Activated CD4-positive, alpha-beta memory T cell treated with anti-CD3 and anti-CD28 coated beads, Interleukin-2, amount 10 ng/mL, durations not matched to agents 7 days and 5 days (primary cell): Measurements from ENCODE around the gene CHTF18. TPM values are rescaled to one million over a fixed set of nuclear protein-coding genes. Genes with fewer than 3 reads are reported as not detected.
"Not testable (repeated sequence)": the region's sequence is repeated elsewhere in the genome, so short reads cannot be mapped to it uniquely, and the experiment has no call there.

Source experiments
- CTCF ChIA-PET: fragments of 350-600 bp; sonication (Branson Sonifier 250); formaldehyde crosslinking; loops from one replicate; lab custom pipeline; 2021; ENCODE audit warnings: antibody characterized with exemption, inconsistent platforms; lab: Charles Lee
- POLR2A ChIA-PET: fragments of 350-600 bp; sonication (Branson Sonifier 250); formaldehyde crosslinking; loops from one replicate; lab custom pipeline; 2021; ENCODE audit warnings: antibody characterized with exemption; lab: Charles Lee
- DNase-seq: peaks from one replicate; pipeline ENCODE4 v3.0.0-alpha.2; 2020
- H3K27ac Mint-ChIP-seq: one replicate; pipeline ENCODE4 v1.8.0; 2021; ENCODE audit warnings: mild to moderate bottlenecking, mixed read lengths
- H3K27me3 Mint-ChIP-seq: one replicate; pipeline ENCODE4 v1.8.0; 2021; ENCODE audit warnings: mixed read lengths
- H3K36me3 Mint-ChIP-seq: one replicate; pipeline ENCODE4 v1.8.0; 2021; ENCODE audit warnings: low read depth, mixed read lengths
- H3K4me1 Mint-ChIP-seq: one replicate; pipeline ENCODE4 v1.8.0; 2021; ENCODE audit warnings: mixed read lengths
- H3K4me3 Mint-ChIP-seq: one replicate; pipeline ENCODE4 v1.8.0; 2021; ENCODE audit warnings: mild to moderate bottlenecking, mixed read lengths
- H3K9me3 Mint-ChIP-seq: one replicate; pipeline ENCODE4 v1.8.0; 2021; ENCODE audit warnings: mixed read lengths
- total RNA-seq, 2 experiments: library from RNA; stranded (reverse); gene quantifications; one replicate each; pipeline ENCODE4 v1.2.3, GENCODE V29; 2021

CHTF18 gene
- 10 to 100 TPM; 77.6 to 80.0 TPM for total RNA-seq

- peak; percentile 96 for DNase-seq
- CTCF ChIA-PET, result interaction anchor here (0.6 to 1.9 kb wide), 4 partner anchors 18 to 135 kb away, joined by 5 to 19 read pairs (median 6); no protein-coding TSS in a partner anchor
Measured at GRCh38 chr16:788399-789126, at the start of gene CHTF18. Gene CHTF18, plus strand, starts transcription at chr16:788620. Its CDS starts 65 bp downstream, at chr16:788685.

GRCh38 chr16:739560-740458, 48.6 kb upstream of the CHTF18 start:
- Mint-ChIP-seq H3K36me3 (peaks cover 24% of the 10 kb centered on the region), H3K9me3 (no peaks in the 10 kb centered on the region), H3K27ac (peak overlapping the region; percentile 31), H3K4me3 (peak overlapping the region; percentile 77), H3K27me3 (no peaks in the 10 kb centered on the region), H3K4me1 (peaks cover 36% of the 10 kb centered on the region)
- ChIA-PET POLR2A (interaction anchor here (0.6 to 2.1 kb wide), 8 partner anchors 9 to 565 kb away, joined by 3 to 10 read pairs (median 4); partner anchors contain the start of genes ANTKMT, CHTF18 and RPUSD1), CTCF (interaction anchor here (1.0 to 2.2 kb wide), 5 partner anchors 12 to 28 kb away, joined by 3 to 10 read pairs (median 5); partner anchors contain the start of gene ANTKMT)
- DNase-seq, result no peak

More at GRCh38 chr16:788399-789126, at the start of gene CHTF18:
- Mint-ChIP-seq H3K36me3 (peaks cover 16% of the 10 kb centered on the region), H3K9me3 (no peaks in the 10 kb centered on the region), H3K27ac (peak within 1 kb of the TSS; percentile 65), H3K27me3 (no peaks in the 10 kb centered on the region), H3K4me3 (peak within 1 kb of the TSS; percentile 84), H3K4me1 (peaks cover 18% of the 10 kb centered on the region)
- POLR2A ChIA-PET, result interaction anchor here (0.6 to 1.6 kb wide), 15 partner anchors 15 to 1176 kb away, joined by 3 to 9 read pairs (median 4); partner anchors contain the start of genes CIAO3, METRN, RPS2 and UQCC4

- Mint-ChIP-seq H3K27me3 (no peaks in the 10 kb centered on the region), H3K36me3 (peaks cover 20% of the 10 kb centered on the region), H3K9me3 (no peaks in the 10 kb centered on the region), H3K4me3 (peak overlapping the region; percentile 77), H3K27ac (peak overlapping the region; percentile 65), H3K4me1 (peaks cover 32% of the 10 kb centered on the region)
- DNase-seq, result no peak
- POLR2A ChIA-PET, result interaction anchor here (0.6 to 2.1 kb wide), 9 partner anchors 10 to 564 kb away, joined by 3 to 10 read pairs (median 4); partner anchors contain the start of genes ANTKMT, CHTF18 and RPUSD1
- CTCF ChIA-PET, result interaction anchor here (1.0 to 2.2 kb wide), 5 partner anchors 12 to 29 kb away, joined by 3 to 10 read pairs (median 5); partner anchors contain the start of gene ANTKMT
Measured at GRCh38 chr16:740459-740763, 48.0 kb upstream of the CHTF18 start.

GRCh38 chr16:740764-741505, 47.5 kb upstream of the CHTF18 start, which contains the start of gene CIAO3:
Gene CIAO3, minus strand, starts transcription at chr16:740997. Its CDS starts 12 bp downstream, at chr16:740985.
- Mint-ChIP-seq H3K36me3 (peaks cover 19% of the 10 kb centered on the region), H3K4me1 (peaks cover 27% of the 10 kb centered on the region), H3K27ac (peak within 1 kb of the TSS; percentile 65), H3K4me3 (peak within 1 kb of the TSS; percentile 77), H3K27me3 (no peaks in the 10 kb centered on the region), H3K9me3 (no peaks in the 10 kb centered on the region)
- CTCF ChIA-PET, result interaction anchor here (0.9 to 2.2 kb wide), 7 partner anchors 13 to 319 kb away, joined by 3 to 10 read pairs (median 4); partner anchors contain the start of gene ANTKMT
- peak; percentile 94 for DNase-seq
- POLR2A ChIA-PET, result interaction anchor here (0.7 to 2.1 kb wide), 9 partner anchors 11 to 47 kb away, joined by 3 to 10 read pairs (median 4); partner anchors contain the start of genes ANTKMT, CHTF18 and RPUSD1

DNA sequence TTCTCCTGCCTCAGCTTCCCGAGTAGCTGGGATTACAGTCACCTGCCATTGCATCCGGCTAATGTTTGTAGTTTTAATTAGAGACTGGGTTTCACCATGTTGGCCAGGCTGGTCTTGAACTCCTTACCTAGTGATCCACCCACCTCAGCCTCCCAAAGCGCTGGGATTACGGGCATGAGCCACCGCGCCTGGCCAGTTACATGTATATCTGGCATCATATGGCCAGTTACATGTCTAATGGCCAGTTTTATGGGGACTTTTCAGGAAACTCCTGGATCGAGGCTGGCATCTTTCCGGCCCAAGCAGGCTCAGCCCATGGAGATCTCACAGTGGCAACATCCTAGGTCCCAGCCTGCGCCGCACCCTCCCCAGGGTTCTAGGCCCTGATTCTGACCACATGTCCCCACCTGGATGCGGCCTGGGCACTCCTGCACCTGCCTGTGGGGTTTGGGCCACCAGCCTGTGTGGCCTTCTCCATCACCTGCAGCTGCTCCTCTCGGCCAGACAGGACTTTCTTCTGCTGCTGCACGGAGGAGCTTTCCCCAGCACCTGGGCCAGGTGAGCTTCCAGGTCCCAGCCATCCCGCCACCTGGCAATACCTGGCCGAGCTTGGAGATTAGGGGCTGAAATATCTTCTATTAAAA, 46.3 kb upstream of the CHTF18 start:
- H3K4me3 Mint-ChIP-seq, result peak overlapping the region; percentile 66
- H3K27ac Mint-ChIP-seq, result no peak overlapping the region
- CTCF ChIA-PET, result interaction anchor here (1.2 to 2.1 kb wide), 3 partner anchors 14 to 222 kb away, joined by 3 to 9 read pairs (median 4); no protein-coding TSS in a partner anchor
- no peak for DNase-seq
- H3K9me3 Mint-ChIP-seq, result no peaks in the 10 kb centered on the region
- H3K36me3 Mint-ChIP-seq, result peaks cover 13% of the 10 kb centered on the region
- H3K4me1 Mint-ChIP-seq, result peaks cover 16% of the 10 kb centered on the region
- H3K27me3 Mint-ChIP-seq, result no peaks in the 10 kb centered on the region
- POLR2A ChIA-PET, result interaction anchor here (1.5 kb wide), 1 partner anchor 40 kb away, joined by 4 read pairs; no protein-coding TSS in a partner anchor

- H3K4me3 Mint-ChIP-seq, H3K27me3 Mint-ChIP-seq, H3K27ac Mint-ChIP-seq, H3K36me3 Mint-ChIP-seq, H3K9me3 Mint-ChIP-seq, DNase-seq: not testable (repeated sequence)
- POLR2A ChIA-PET, result interaction anchor here (0.6 kb wide), 1 partner anchor 26 kb away, joined by 3 read pairs; no protein-coding TSS in a partner anchor
- H3K4me1 Mint-ChIP-seq, result peaks cover 12% of the 10 kb centered on the region
- CTCF ChIA-PET, result interaction anchor here (0.7 to 1.5 kb wide), 2 partner anchors 13 to 42 kb away, joined by 3 read pairs; no protein-coding TSS in a partner anchor
Measured at GRCh38 chr16:742894-743293, 45.5 kb upstream of the CHTF18 start.

- Mint-ChIP-seq H3K36me3 (peaks cover 7% of the 10 kb centered on the region), H3K4me3 (no peak overlapping the region), H3K9me3 (no peaks in the 10 kb centered on the region), H3K27ac (no peak overlapping the region), H3K4me1 (peaks cover 9% of the 10 kb centered on the region), H3K27me3 (no peaks in the 10 kb centered on the region)
- CTCF ChIA-PET, result interaction anchor here (1.0 kb wide), 1 partner anchor 41 kb away, joined by 3 read pairs; no protein-coding TSS in a partner anchor
- DNase-seq, result no peak
- POLR2A ChIA-PET, result no interaction called here
Measured at GRCh38 chr16:743794-744500, 44.5 kb upstream of the CHTF18 start.

- ChIA-PET CTCF (no interaction called here), POLR2A (no interaction called here)
- no peak overlapping the region for H3K27ac Mint-ChIP-seq
- H3K4me1 Mint-ChIP-seq, result no peaks in the 10 kb centered on the region
- no peaks in the 10 kb centered on the region for H3K9me3 Mint-ChIP-seq
- no peak overlapping the region for H3K4me3 Mint-ChIP-seq
- no peak for DNase-seq
- H3K27me3 Mint-ChIP-seq, result no peaks in the 10 kb centered on the region
- H3K36me3 Mint-ChIP-seq, result no peaks in the 10 kb centered on the region
Measured at GRCh38 chr16:745739-746138, 42.7 kb upstream of the CHTF18 start.

- Mint-ChIP-seq H3K9me3 (no peaks in the 10 kb centered on the region), H3K36me3 (no peaks in the 10 kb centered on the region), H3K27ac (no peak overlapping the region), H3K4me3 (no peak overlapping the region), H3K27me3 (no peaks in the 10 kb centered on the region), H3K4me1 (no peaks in the 10 kb centered on the region)
- CTCF ChIA-PET, result no interaction called here
- no peak for DNase-seq
- POLR2A ChIA-PET, result no interaction called here
Measured at GRCh38 chr16:746637-747036, 41.8 kb upstream of the CHTF18 start.

- Mint-ChIP-seq H3K27ac (no peak overlapping the region), H3K4me1 (no peaks in the 10 kb centered on the region), H3K4me3 (no peak overlapping the region), H3K36me3 (no peaks in the 10 kb centered on the region), H3K27me3 (no peaks in the 10 kb centered on the region), H3K9me3 (no peaks in the 10 kb centered on the region)
- no peak for DNase-seq
- POLR2A ChIA-PET, result no interaction called here
- CTCF ChIA-PET, result interaction anchor here (1.5 kb wide), 1 partner anchor 32 kb away, joined by 4 read pairs; no protein-coding TSS in a partner anchor
Measured at GRCh38 chr16:747978-748746, 40.3 kb upstream of the CHTF18 start.
